B cell (primary cell): ENCODE data around the gene RGS3. TPM values are rescaled to one million over a fixed set of nuclear protein-coding genes. Genes with fewer than 3 reads are reported as not detected.

Experiments used
- ATAC-seq: fragments of 200-7000 bp; cut with Tn5 transposase; one replicate; pipeline ENCODE4 v1.10.0; 2021; ENCODE audit warnings: low read depth, mild to moderate bottlenecking, moderate number of reproducible peaks, moderate library complexity
- CTCF ChIA-PET: fragments of 350-600 bp; sonication (Branson Sonifier 250); formaldehyde crosslinking; loops from one replicate; lab custom pipeline; 2021; ENCODE audit warnings: antibody characterized with exemption, inconsistent platforms; lab: Charles Lee
- POLR2A ChIA-PET: fragments of 350-600 bp; sonication (Branson Sonifier 250); formaldehyde crosslinking; loops from one replicate; lab custom pipeline; 2021; ENCODE audit warnings: antibody characterized with exemption; lab: Charles Lee
- DNase-seq: peaks from one replicate; pipeline ENCODE4 v3.0.0; 2013
- H2AFZ ChIP-seq: 2 replicates; pipeline ENCODE4 v1.6.1; 2012; ENCODE audit warnings: mild to moderate bottlenecking, low read depth, low read length; ENCODE audit not compliant: insufficient read depth, poor library complexity, severe bottlenecking
- H3K27ac ChIP-seq, 2 donors: 1 replicate in 1 of 2; 2 replicates in 1 of 2; pipeline ENCODE4 v1.5.1; 2012 to 2013; ENCODE audit warnings: low read length in 2 of 2, mild to moderate bottlenecking in 2 of 2, moderate library complexity in 1 of 2
- H3K27me3 ChIP-seq, 4 experiments: fragments of 200-600 bp in 1 of 4; sonication (generic) in 1 of 4; replicated peaks in 1 of 4; 1 replicate in 2 of 4; 2 replicates in 2 of 4; pipeline versions ENCODE4 v1.6.1 to v1.7.0; 2013 to 2016; ENCODE audit warnings: low read length in 3 of 4, mild to moderate bottlenecking in 2 of 4, mixed read lengths in 1 of 4, moderate library complexity in 1 of 4; ENCODE audit not compliant: insufficient read depth in 4 of 4, control insufficient read depth in 3 of 4; ENCODE audit errors: control extremely low read depth in 1 of 4
- H3K36me3 ChIP-seq, 2 experiments: replicated peaks in 1 of 2; 1 replicate in 1 of 2; 2 replicates in 1 of 2; pipeline versions ENCODE4 v1.6.1 to v1.7.1; 2013; ENCODE audit warnings: low read length in 1 of 2; ENCODE audit not compliant: insufficient read depth in 2 of 2, control insufficient read depth in 1 of 2; ENCODE audit errors: control extremely low read depth in 1 of 2, extremely low read depth in 1 of 2
- H3K4me1 ChIP-seq, 2 donors: fragments of 200-600 bp in 1 of 2; sonication (generic) in 1 of 2; 1 replicate in 1 of 2; 2 replicates in 1 of 2; pipeline versions ENCODE4 v1.5.1 to v1.6.1; 2013 to 2017; ENCODE audit warnings: low read length in 2 of 2; ENCODE audit not compliant: control insufficient read depth in 2 of 2, insufficient read depth in 2 of 2
- H3K4me2 ChIP-seq: replicated peaks from 2 replicates; pipeline ENCODE3; 2012; ENCODE audit warnings: mild to moderate bottlenecking, low read depth, low read length; ENCODE audit not compliant: poor library complexity, severe bottlenecking
- H3K4me3 ChIP-seq, 5 experiments: fragments of 200-600 bp in 1 of 5; sonication (generic) in 1 of 5; 1 replicate in 3 of 5; 2 replicates in 2 of 5; pipeline versions ENCODE4 v1.5.1 to v1.7.0; 2011 to 2016; ENCODE audit warnings: low read length in 4 of 5, mild to moderate bottlenecking in 4 of 5, low read depth in 2 of 5, control low read depth in 1 of 5, moderate library complexity in 1 of 5; ENCODE audit not compliant: insufficient read depth in 1 of 5; ENCODE audit errors: control extremely low read depth in 1 of 5, extremely low read depth in 1 of 5
- H3K79me2 ChIP-seq: fragments of 200-600 bp; sonication (generic); one replicate; pipeline ENCODE4 v1.6.0; 2016; ENCODE audit warnings: low read length; ENCODE audit not compliant: control insufficient read depth, insufficient read depth
- H3K9ac ChIP-seq: fragments of 200-600 bp; sonication (generic); 2 replicates; pipeline ENCODE4 v1.6.1; 2017; ENCODE audit warnings: mild to moderate bottlenecking, low read length, moderate library complexity
- H3K9me3 ChIP-seq, 3 donors: one replicate each; pipeline versions ENCODE4 v1.6.1 to v1.7.1; 2013; ENCODE audit warnings: low read length in 2 of 3; ENCODE audit not compliant: control insufficient read depth in 2 of 3, insufficient read depth in 1 of 3; ENCODE audit errors: control extremely low read depth in 1 of 3
- H4K20me1 ChIP-seq: 2 replicates; pipeline ENCODE4 v1.6.0; 2012; ENCODE audit warnings: mild to moderate bottlenecking, low read length; ENCODE audit not compliant: insufficient read depth, control insufficient read depth, poor library complexity, severe bottlenecking
- H3K27ac Mint-ChIP-seq: one replicate; pipeline ENCODE4 v1.8.0; 2021; ENCODE audit warnings: mixed read lengths
- H3K27me3 Mint-ChIP-seq: one replicate; pipeline ENCODE4 v1.8.0; 2021; ENCODE audit warnings: mixed read lengths
- H3K4me1 Mint-ChIP-seq: one replicate; pipeline ENCODE4 v1.8.0; 2021; ENCODE audit warnings: mixed read lengths
- H3K4me3 Mint-ChIP-seq: one replicate; pipeline ENCODE4 v1.8.0; 2021; ENCODE audit warnings: mixed read lengths
- H3K9me3 Mint-ChIP-seq: one replicate; pipeline ENCODE4 v1.8.0; 2022; ENCODE audit warnings: mixed read lengths; ENCODE audit not compliant: insufficient read depth
- CTCF ChIP-seq: fragments of 200-600 bp; IDR thresholded peaks from one replicate; pipeline ENCODE4 v1.8.0; 2022; ENCODE audit warnings: antibody characterized with exemption, mild to moderate bottlenecking
- EZH2 ChIP-seq: IDR thresholded peaks from 2 replicates; pipeline ENCODE4 v1.6.1; 2012; ENCODE audit warnings: borderline replicate concordance, low read depth, mild to moderate bottlenecking, moderate library complexity, low read length; ENCODE audit not compliant: insufficient read depth, poor library complexity, severe bottlenecking
- WGBS: methylation state at CpG from one replicate; pipeline ENCODE4 v1.1.5; 2013; ENCODE audit warnings: missing lambda C conversion rate; ENCODE audit not compliant: insufficient coverage; 5-methylcytosine and 5-hydroxymethylcytosine counted together
- intact Hi-C: fragments of 100-400 bp; cut with micrococcal nuclease; formaldehyde crosslinking; loops from one replicate; pipeline ENCODE4 v1.10.0; 2022
- polyA plus RNA-seq: library from polyadenylated mRNA; depleted of rRNA; stranded (reverse); fragments of >200 nt; gene quantifications from 2 replicates; pipeline ENCODE4 v1.2.3, GENCODE V29; 2012
- total RNA-seq, 2 donors: library from RNA; stranded (reverse); fragments of 120-200 nt in 1 of 2; gene quantifications; 1 replicate in 1 of 2; 2 replicates in 1 of 2; pipeline versions ENCODE4 v1.2.3 to v1.2.4, GENCODE V29; 2013 to 2022

RGS3 gene
- total and polyA plus RNA-seq, 2 donors (not counting 1 experiment from before 2014, with no cell fraction given): 12.0 to 15.6 TPM

GRCh38 chr9:113625486-113625885 is 162.0 kb downstream of the RGS3 start:
- Histone ChIP-seq H3K9ac (no peak overlapping the region), H4K20me1 (no peaks in the 10 kb centered on the region), H3K4me3 (no peak overlapping the region), H2AFZ (no peak overlapping the region), H3K4me2 (no peak overlapping the region), H3K27me3 (no peaks in the 10 kb centered on the region), H3K27ac (no peak overlapping the region), H3K36me3 (no peaks in the 10 kb centered on the region), H3K4me1 (peaks cover 10 to 13% of the 10 kb centered on the region in 2 donors), H3K9me3 (no peaks in the 10 kb centered on the region), H3K79me2 (no peaks in the 10 kb centered on the region)
- DNase-seq (no peak), ATAC-seq (no peak)
- CTCF ChIA-PET: interaction anchor here (1.3 to 1.4 kb wide), 2 partner anchors 29 to 179 kb away, joined by 3 to 4 read pairs; no protein-coding TSS in a partner anchor
- POLR2A ChIA-PET: no interaction called here
- Mint-ChIP-seq H3K4me3 (no peak overlapping the region), H3K4me1 (peaks cover 19% of the 10 kb centered on the region), H3K27ac (no peak overlapping the region), H3K9me3 (no peaks in the 10 kb centered on the region), H3K27me3 (peaks cover 5% of the 10 kb centered on the region)
- intact Hi-C loops: no loop called here
- 95% methylated on average over 7 of the region's 8 CpGs for WGBS
- TF ChIP-seq EZH2 (no peak), CTCF (no peak)

GRCh38 chr9:113626735-113627495 is 163.4 kb downstream of the RGS3 start:
- WGBS: 92% methylated on average over 7 of the region's 8 CpGs
- peaks cover 10 to 13% of the 10 kb centered on the region in 2 donors for H3K4me1 ChIP-seq
- Mint-ChIP-seq H3K27ac (no peak overlapping the region), H3K4me1 (peaks cover 16% of the 10 kb centered on the region), H3K4me3 (no peak overlapping the region), H3K9me3 (no peaks in the 10 kb centered on the region), H3K27me3 (peaks cover 7% of the 10 kb centered on the region)
- H4K20me1 ChIP-seq: no peaks in the 10 kb centered on the region
- no peaks in the 10 kb centered on the region for H3K79me2 ChIP-seq
- no peak overlapping the region for H3K9ac ChIP-seq
- TF ChIP-seq EZH2 (no peak), CTCF (no peak)
- H3K9me3 ChIP-seq: no peaks in the 10 kb centered on the region
- no peak overlapping the region for H3K4me3 ChIP-seq
- H2AFZ ChIP-seq: no peak overlapping the region
- no peak overlapping the region for H3K4me2 ChIP-seq
- H3K27me3 ChIP-seq: no peaks in the 10 kb centered on the region
- ATAC-seq (no peak), DNase-seq (no peak)
- intact Hi-C loops: no loop called here
- ChIA-PET POLR2A (no interaction called here), CTCF (interaction anchor here (1.0 to 2.0 kb wide), 2 partner anchors 35 to 222 kb away, joined by 3 to 7 read pairs; no protein-coding TSS in a partner anchor)
- no peaks in the 10 kb centered on the region for H3K36me3 ChIP-seq
- H3K27ac ChIP-seq: no peak overlapping the region
